DOHH2 (cell line): ENCODE measurements around the gene SGO2.

Source experiments
- H3F3A ChIP-seq: fragments of 200-600 bp; sonication (generic), shearing (Covaris generic); 2 replicates; pipeline ENCODE4 v1.6.0; 2016; ENCODE audit warnings: antibody characterized with exemption, mild to moderate bottlenecking; ENCODE audit not compliant: control insufficient read depth, insufficient read depth
- H3K27ac ChIP-seq: fragments of 200-600 bp; sonication (generic); 2 replicates; pipeline ENCODE4 v1.5.1; 2014; ENCODE audit warnings: low read depth, mild to moderate bottlenecking, low read length, moderate library complexity
- H3K27me3 ChIP-seq: fragments of 200-600 bp; sonication (generic); 2 replicates; pipeline ENCODE4 v1.6.1; 2014; ENCODE audit warnings: mild to moderate bottlenecking, low read length, mixed read lengths; ENCODE audit not compliant: control insufficient read depth
- H3K36me3 ChIP-seq: fragments of 200-600 bp; sonication (generic); 2 replicates; pipeline ENCODE4 v1.6.1; 2014; ENCODE audit warnings: mild to moderate bottlenecking, low read length, moderate library complexity, mixed read lengths; ENCODE audit not compliant: control insufficient read depth
- H3K4me1 ChIP-seq: fragments of 200-600 bp; sonication (generic); 2 replicates; pipeline ENCODE4 v1.6.1; 2014; ENCODE audit warnings: mild to moderate bottlenecking, low read length, mixed read lengths; ENCODE audit not compliant: control insufficient read depth
- H3K4me2 ChIP-seq: fragments of 200-600 bp; sonication (generic); 2 replicates; pipeline ENCODE4 v1.6.0; 2014; ENCODE audit warnings: mild to moderate bottlenecking, low read length, moderate library complexity
- H3K4me3 ChIP-seq: fragments of 200-600 bp; sonication (generic); 2 replicates; pipeline ENCODE4 v1.5.1; 2014; ENCODE audit warnings: mild to moderate bottlenecking, low read length, mixed read lengths
- H3K79me2 ChIP-seq: fragments of 200-600 bp; sonication (generic); 2 replicates; pipeline ENCODE4 v1.6.1; 2014; ENCODE audit warnings: mild to moderate bottlenecking, low read length, mixed read lengths; ENCODE audit not compliant: control insufficient read depth
- H3K9me2 ChIP-seq: fragments of 200-600 bp; sonication (generic); replicated peaks from 2 replicates; pipeline ENCODE4 v1.6.1; 2014; ENCODE audit warnings: mild to moderate bottlenecking, low read length, mixed read lengths; ENCODE audit not compliant: control insufficient read depth
- H3K9me3 ChIP-seq: fragments of 200-600 bp; sonication (generic); 2 replicates; pipeline ENCODE4 v1.6.1; 2014; ENCODE audit warnings: antibody characterized with exemption, low read length, mixed read lengths; ENCODE audit not compliant: control insufficient read depth, insufficient read depth
- H4K20me1 ChIP-seq: fragments of 200-600 bp; sonication (generic); 2 replicates; pipeline ENCODE4 v1.6.0; 2014; ENCODE audit warnings: low read depth, mild to moderate bottlenecking, antibody characterized with exemption, low read length, moderate library complexity; ENCODE audit not compliant: control insufficient read depth, insufficient read depth
- CTCF ChIP-seq: fragments of 200-600 bp; sonication (generic); IDR thresholded peaks from one replicate; pipeline ENCODE4 v1.5.1; 2014; ENCODE audit warnings: antibody characterized with exemption, mild to moderate bottlenecking, low read depth, low read length; ENCODE audit not compliant: poor library complexity, severe bottlenecking
- EZH2phosphoT487 ChIP-seq: fragments of 200-600 bp; sonication (generic); IDR thresholded peaks from 2 replicates; pipeline ENCODE4 v1.6.1; 2017; ENCODE audit warnings: borderline replicate concordance, mild to moderate bottlenecking, antibody characterized with exemption, low read length, moderate library complexity, mixed read lengths

SGO2 gene

GRCh38 chr2:200479692-200480265 lies 46.2 kb upstream of the SGO2 start:
- no peak overlapping the region for H3K27ac ChIP-seq
- H3K4me2 ChIP-seq = no peak overlapping the region
- no peaks in the 10 kb centered on the region for H3K79me2 ChIP-seq
- no peak overlapping the region for H3K4me3 ChIP-seq
- no peaks in the 10 kb centered on the region for H3K36me3 ChIP-seq
- peaks cover 3% of the 10 kb centered on the region; the same call in 1 of the 2 replicates for H3K27me3 ChIP-seq
- no peaks in the 10 kb centered on the region for H3K9me2 ChIP-seq
- no peaks in the 10 kb centered on the region for H3K4me1 ChIP-seq
- no peaks in the 10 kb centered on the region for H3F3A ChIP-seq
- H3K9me3 ChIP-seq = no peaks in the 10 kb centered on the region
- no peaks in the 10 kb centered on the region for H4K20me1 ChIP-seq
- no peak for TF ChIP-seq EZH2phosphoT487
- no peak for TF ChIP-seq CTCF

GRCh38 chr2:200482194-200482593 lies 43.8 kb upstream of the SGO2 start:
- H3K9me3 ChIP-seq = no peaks in the 10 kb centered on the region
- TF ChIP-seq EZH2phosphoT487 = no peak
- no peaks in the 10 kb centered on the region for H3K36me3 ChIP-seq
- no peaks in the 10 kb centered on the region for H3K79me2 ChIP-seq
- no peaks in the 10 kb centered on the region for H3F3A ChIP-seq
- H3K4me3 ChIP-seq = no peak overlapping the region
- H3K27ac ChIP-seq = no peak overlapping the region
- 0 out of 2 replicates have a peak, but pooled peaks cover 3% of the 10 kb centered on the region for H3K27me3 ChIP-seq
- H3K4me2 ChIP-seq = no peak overlapping the region
- H3K4me1 ChIP-seq = no peaks in the 10 kb centered on the region
- no peaks in the 10 kb centered on the region for H3K9me2 ChIP-seq
- no peaks in the 10 kb centered on the region for H4K20me1 ChIP-seq

- no peaks in the 10 kb centered on the region for H3K9me3 ChIP-seq
- H3K27me3 ChIP-seq = no peaks in the 10 kb centered on the region
- H3F3A ChIP-seq = no peaks in the 10 kb centered on the region
- H3K4me1 ChIP-seq = no peaks in the 10 kb centered on the region
- H3K9me2 ChIP-seq = no peaks in the 10 kb centered on the region
- H3K36me3 ChIP-seq = no peaks in the 10 kb centered on the region
- H4K20me1 ChIP-seq = no peaks in the 10 kb centered on the region
- H3K4me2 ChIP-seq = no peak overlapping the region
- no peak overlapping the region for H3K4me3 ChIP-seq
- no peak overlapping the region for H3K27ac ChIP-seq
- no peaks in the 10 kb centered on the region for H3K79me2 ChIP-seq
- TF ChIP-seq EZH2phosphoT487 (no peak), CTCF (peak; percentile 71)
These were observed 42.2 kb upstream of the SGO2 start for GRCh38 chr2:200483729-200484198.

GRCh38 chr2:200484934-200485333 lies 41.1 kb upstream of the SGO2 start:
- no peaks in the 10 kb centered on the region for H3K4me1 ChIP-seq
- peaks cover 3% of the 10 kb centered on the region for H3K36me3 ChIP-seq
- no peaks in the 10 kb centered on the region for H3K79me2 ChIP-seq
- H3F3A ChIP-seq = no peaks in the 10 kb centered on the region
- no peak overlapping the region for H3K27ac ChIP-seq
- no peaks in the 10 kb centered on the region for H3K9me2 ChIP-seq
- no peaks in the 10 kb centered on the region for H3K9me3 ChIP-seq
- no peaks in the 10 kb centered on the region for H4K20me1 ChIP-seq
- H3K4me2 ChIP-seq = no peak overlapping the region
- no peak overlapping the region for H3K4me3 ChIP-seq
- no peak for TF ChIP-seq CTCF
- no peak for TF ChIP-seq EZH2phosphoT487
- H3K27me3 ChIP-seq = no peaks in the 10 kb centered on the region
